ENCODE results near the gene DCC.

DNA sequence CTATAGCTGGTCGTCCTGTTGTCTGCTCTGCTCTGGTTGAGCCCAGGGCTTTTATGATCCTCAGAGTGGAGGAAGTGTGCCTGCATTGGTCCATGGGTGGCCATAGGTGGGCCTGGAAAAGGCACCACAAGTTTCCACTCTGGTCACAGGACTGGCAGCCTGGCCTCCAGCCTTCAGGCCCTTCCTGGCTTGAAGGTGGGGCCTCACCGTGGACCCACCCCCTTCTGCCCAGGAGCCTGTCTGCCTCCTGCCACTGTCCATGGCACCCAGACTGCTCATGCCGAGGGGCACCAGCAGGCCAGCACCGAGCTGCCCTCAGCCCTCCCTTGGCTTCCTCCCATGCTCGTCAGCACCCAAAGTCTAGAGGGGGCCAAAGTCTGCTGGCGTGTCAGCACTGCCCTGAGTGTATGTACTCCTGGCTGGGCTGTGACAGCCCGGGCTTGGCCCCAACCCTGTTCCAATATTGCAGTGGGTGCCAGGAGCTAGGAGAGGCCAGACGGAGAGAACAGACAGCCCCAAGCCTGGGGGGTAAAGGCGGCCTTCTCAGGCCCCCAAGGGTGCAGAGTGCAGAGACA lies 529.4 kb downstream of the DCC start:
- TF ChIP-seq, protein P1, sequence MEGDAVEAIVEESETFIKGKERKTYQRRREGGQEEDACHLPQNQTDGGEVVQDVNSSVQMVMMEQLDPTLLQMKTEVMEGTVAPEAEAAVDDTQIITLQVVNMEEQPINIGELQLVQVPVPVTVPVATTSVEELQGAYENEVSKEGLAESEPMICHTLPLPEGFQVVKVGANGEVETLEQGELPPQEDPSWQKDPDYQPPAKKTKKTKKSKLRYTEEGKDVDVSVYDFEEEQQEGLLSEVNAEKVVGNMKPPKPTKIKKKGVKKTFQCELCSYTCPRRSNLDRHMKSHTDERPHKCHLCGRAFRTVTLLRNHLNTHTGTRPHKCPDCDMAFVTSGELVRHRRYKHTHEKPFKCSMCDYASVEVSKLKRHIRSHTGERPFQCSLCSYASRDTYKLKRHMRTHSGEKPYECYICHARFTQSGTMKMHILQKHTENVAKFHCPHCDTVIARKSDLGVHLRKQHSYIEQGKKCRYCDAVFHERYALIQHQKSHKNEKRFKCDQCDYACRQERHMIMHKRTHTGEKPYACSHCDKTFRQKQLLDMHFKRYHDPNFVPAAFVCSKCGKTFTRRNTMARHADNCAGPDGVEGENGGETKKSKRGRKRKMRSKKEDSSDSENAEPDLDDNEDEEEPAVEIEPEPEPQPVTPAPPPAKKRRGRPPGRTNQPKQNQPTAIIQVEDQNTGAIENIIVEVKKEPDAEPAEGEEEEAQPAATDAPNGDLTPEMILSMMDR (IDR thresholded peaks at IDR 0.05; ENCODE audit: low read depth, low read length, poor library complexity, severe bottlenecking) = no peak
- TF ChIP-seq EZH2phosphoT487 (IDR thresholded peaks at IDR 0.05; ENCODE audit: borderline replicate concordance, low read length) = no peak
